ENCODE measurements around the gene CLEC2A. TPM values are rescaled to one million over a fixed set of nuclear protein-coding genes. Genes with fewer than 3 reads are reported as not detected.
"Not testable (repeated sequence)": the region's sequence is repeated elsewhere in the genome, so short reads cannot be mapped to it uniquely, and the experiment has no call there.

The CLEC2A gene
- total RNA-seq, 1 experiment from 2014 or later, result not detected

GRCh38 chr12:9880532-9881078, 51.6 kb downstream of the CLEC2A start:
- no peak overlapping the region for H3K4me3 Mint-ChIP-seq (ENCODE audit: unreplicated experiment)
- no peak for DNase-seq (ENCODE audit: unreplicated experiment)
- peaks cover 6% of the 10 kb centered on the region for H3K4me1 Mint-ChIP-seq (ENCODE audit: insufficient read depth, unreplicated experiment)

GRCh38 chr12:9876120-9876519, 56.0 kb downstream of the CLEC2A start:
- intact Hi-C loops (cut with micrococcal nuclease); H3K27ac Mint-ChIP-seq (ENCODE audit: low read depth, unreplicated experiment); BruUV-seq (replicated peaks); H3K27me3 Mint-ChIP-seq (ENCODE audit: insufficient read depth, unreplicated experiment); DNase-seq (ENCODE audit: unreplicated experiment); H3K36me3 Mint-ChIP-seq (ENCODE audit: insufficient read depth, unreplicated experiment); POLR2A ChIA-PET; H3K4me3 Mint-ChIP-seq (ENCODE audit: unreplicated experiment); H3K9me3 Mint-ChIP-seq (ENCODE audit: unreplicated experiment): not testable (repeated sequence)
- H3K4me1 Mint-ChIP-seq (ENCODE audit: insufficient read depth, unreplicated experiment), result peaks cover 15% of the 10 kb centered on the region
- CTCF ChIA-PET, result interaction anchor here (0.6 kb wide), 1 partner anchor 263 kb away, joined by 4 read pairs; no protein-coding TSS in a partner anchor

More at GRCh38 chr12:9880532-9881078, 51.6 kb downstream of the CLEC2A start:
- Mint-ChIP-seq H3K27ac (ENCODE audit: low read depth, unreplicated experiment) (no peak overlapping the region), H3K36me3 (ENCODE audit: insufficient read depth, unreplicated experiment) (no peaks in the 10 kb centered on the region), H3K27me3 (ENCODE audit: insufficient read depth, unreplicated experiment) (no peaks in the 10 kb centered on the region), H3K9me3 (ENCODE audit: unreplicated experiment) (no peaks in the 10 kb centered on the region)
- POLR2A ChIA-PET, result interaction anchor here (1.4 kb wide), 1 partner anchor 11 kb away, joined by 7 read pairs; the partner anchor contains the start of gene CLEC2B
- CTCF ChIA-PET, result interaction anchor here (0.9 kb wide), 1 partner anchor 8 kb away, joined by 6 read pairs; no protein-coding TSS in a partner anchor
- no peak for TF ChIP-seq CTCF (IDR thresholded peaks at IDR 0.05; ENCODE audit: unreplicated experiment)
- BruUV-seq (replicated peaks), result no TSS peak
- intact Hi-C loops (cut with micrococcal nuclease), result no loop called here

GRCh38 chr12:9872742-9873141, 59.4 kb downstream of the CLEC2A start:
- no peaks in the 10 kb centered on the region for H3K9me3 Mint-ChIP-seq (ENCODE audit: unreplicated experiment)
- no peaks in the 10 kb centered on the region for H3K27me3 Mint-ChIP-seq (ENCODE audit: insufficient read depth, unreplicated experiment)
- peak; percentile 64 for DNase-seq (ENCODE audit: unreplicated experiment)
- no TSS peak for BruUV-seq (replicated peaks)
- ChIA-PET CTCF (interaction anchor here (0.6 to 2.9 kb wide), 13 partner anchors 9 to 282 kb away, joined by 3 to 9 read pairs (median 4); partner anchors contain the start of gene KLRF2), POLR2A (interaction anchor here (0.6 to 4.4 kb wide), 4 partner anchors 11 to 228 kb away, joined by 3 to 46 read pairs (median 4); no protein-coding TSS in a partner anchor)
- TF ChIP-seq CTCF (IDR thresholded peaks at IDR 0.05; ENCODE audit: unreplicated experiment), result no peak
- H3K36me3 Mint-ChIP-seq (ENCODE audit: insufficient read depth, unreplicated experiment), result peaks cover 6% of the 10 kb centered on the region
- peaks cover 25% of the 10 kb centered on the region for H3K4me1 Mint-ChIP-seq (ENCODE audit: insufficient read depth, unreplicated experiment)
- intact Hi-C loops (cut with micrococcal nuclease), result no loop called here
- H3K4me3 Mint-ChIP-seq (ENCODE audit: unreplicated experiment), result no peak overlapping the region
- peak overlapping the region; percentile 78 for H3K27ac Mint-ChIP-seq (ENCODE audit: low read depth, unreplicated experiment)

- ChIA-PET CTCF (interaction anchor here (0.7 to 2.9 kb wide), 16 partner anchors 9 to 282 kb away, joined by 3 to 9 read pairs (median 4); partner anchors contain the start of gene KLRF2), POLR2A (interaction anchor here (0.9 to 4.4 kb wide), 6 partner anchors 10 to 147 kb away, joined by 3 to 46 read pairs (median 4); no protein-coding TSS in a partner anchor)
- DNase-seq (ENCODE audit: unreplicated experiment), result no peak
- intact Hi-C loops (cut with micrococcal nuclease), result no loop called here
- peaks cover 29% of the 10 kb centered on the region for H3K4me1 Mint-ChIP-seq (ENCODE audit: insufficient read depth, unreplicated experiment)
- H3K9me3 Mint-ChIP-seq (ENCODE audit: unreplicated experiment), result no peaks in the 10 kb centered on the region
- TF ChIP-seq CTCF (IDR thresholded peaks at IDR 0.05; ENCODE audit: unreplicated experiment), result no peak
- peak overlapping the region; percentile 10 for H3K4me3 Mint-ChIP-seq (ENCODE audit: unreplicated experiment)
- BruUV-seq (replicated peaks), result no TSS peak
- H3K27ac Mint-ChIP-seq (ENCODE audit: low read depth, unreplicated experiment), result peak overlapping the region; percentile 78
- no peaks in the 10 kb centered on the region for H3K27me3 Mint-ChIP-seq (ENCODE audit: insufficient read depth, unreplicated experiment)
- H3K36me3 Mint-ChIP-seq (ENCODE audit: insufficient read depth, unreplicated experiment), result peaks cover 6% of the 10 kb centered on the region
These were observed 60.0 kb downstream of the CLEC2A start for GRCh38 chr12:9872162-9872561.

Measured in MCF 10A (cell line).